A172 (cell line): ENCODE data around the gene TXNIP. TPM values are rescaled to one million over a fixed set of nuclear protein-coding genes. Genes with fewer than 3 reads are reported as not detected.

Experiments used
- DNase-seq: peaks from one replicate; pipeline ENCODE4 v3.0.0-alpha.2; 2015; ENCODE audit warnings: low spot score
- total RNA-seq: library from RNA; depleted of rRNA; stranded (reverse); fragments of >200 nt; shearing (Covaris generic); gene quantifications from 2 replicates; pipeline ENCODE4 v1.2.3, GENCODE V29; 2014

The TXNIP gene
- total RNA-seq, 1 experiment from 2014 or later, result 14.4 TPM

DNA sequence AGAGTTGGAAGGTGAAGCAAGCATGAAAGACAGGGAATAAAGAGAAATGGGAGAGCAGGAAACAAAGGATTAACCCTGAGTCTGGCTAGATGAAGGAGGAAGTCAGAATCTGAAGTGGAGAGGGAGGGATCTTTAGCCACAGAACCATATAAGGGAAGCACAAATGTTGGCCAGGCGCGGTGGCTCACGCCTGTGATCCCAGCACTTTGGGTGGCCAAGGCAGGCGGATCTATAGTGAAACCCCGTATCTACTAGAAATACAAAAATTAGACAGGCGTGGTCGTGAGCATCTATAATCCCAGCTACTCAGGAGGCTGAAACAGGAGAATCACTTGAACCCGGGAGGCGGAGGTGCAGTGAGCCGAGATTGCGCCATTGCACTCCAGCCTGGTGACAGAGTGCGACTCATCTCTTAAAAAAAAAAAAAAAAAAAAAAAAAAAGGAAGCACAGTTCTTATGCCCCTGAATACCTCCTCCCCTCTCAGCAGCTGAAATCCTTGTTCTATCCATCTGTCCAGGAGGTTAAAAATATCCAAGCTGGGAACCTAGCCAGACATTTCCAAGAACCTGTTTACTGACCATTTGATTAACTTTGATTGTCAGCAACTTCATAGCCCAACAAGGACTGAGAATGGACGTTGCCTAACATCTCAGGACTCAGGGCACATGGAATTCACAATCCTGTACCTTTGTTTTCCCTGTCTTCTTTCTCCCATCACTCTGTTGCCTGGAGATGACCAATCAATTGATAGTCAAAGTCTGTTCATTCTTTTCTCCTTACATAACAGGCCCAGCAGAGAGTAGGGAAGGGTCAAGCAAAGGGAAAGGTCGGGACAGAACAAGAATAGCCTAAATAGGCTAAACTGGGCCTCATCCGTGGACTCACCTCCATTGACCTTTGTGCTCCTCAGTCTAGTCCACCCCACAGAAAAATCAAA is 10.6 kb downstream of the TXNIP start:
- peak; percentile 63 for DNase-seq

DNA sequence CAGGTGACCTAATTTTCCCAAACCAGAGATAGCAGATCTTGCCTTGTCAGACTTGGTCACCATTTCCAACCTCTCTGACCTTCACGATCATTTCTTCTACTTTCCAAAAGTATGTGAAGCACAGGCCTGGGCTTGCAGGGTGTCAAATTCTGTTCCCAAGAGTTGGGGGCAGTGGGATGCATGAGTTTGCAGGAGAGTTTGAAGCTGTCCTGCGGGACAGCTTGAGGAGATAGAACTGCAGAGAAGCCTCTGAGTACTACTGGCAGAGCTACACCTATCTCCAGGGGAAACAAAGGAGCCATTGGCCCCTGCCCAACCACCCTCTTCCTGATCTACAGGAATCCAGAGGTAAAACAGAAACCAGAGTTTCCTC is 11.3 kb downstream of the TXNIP start:
- no peak for DNase-seq

DNA sequence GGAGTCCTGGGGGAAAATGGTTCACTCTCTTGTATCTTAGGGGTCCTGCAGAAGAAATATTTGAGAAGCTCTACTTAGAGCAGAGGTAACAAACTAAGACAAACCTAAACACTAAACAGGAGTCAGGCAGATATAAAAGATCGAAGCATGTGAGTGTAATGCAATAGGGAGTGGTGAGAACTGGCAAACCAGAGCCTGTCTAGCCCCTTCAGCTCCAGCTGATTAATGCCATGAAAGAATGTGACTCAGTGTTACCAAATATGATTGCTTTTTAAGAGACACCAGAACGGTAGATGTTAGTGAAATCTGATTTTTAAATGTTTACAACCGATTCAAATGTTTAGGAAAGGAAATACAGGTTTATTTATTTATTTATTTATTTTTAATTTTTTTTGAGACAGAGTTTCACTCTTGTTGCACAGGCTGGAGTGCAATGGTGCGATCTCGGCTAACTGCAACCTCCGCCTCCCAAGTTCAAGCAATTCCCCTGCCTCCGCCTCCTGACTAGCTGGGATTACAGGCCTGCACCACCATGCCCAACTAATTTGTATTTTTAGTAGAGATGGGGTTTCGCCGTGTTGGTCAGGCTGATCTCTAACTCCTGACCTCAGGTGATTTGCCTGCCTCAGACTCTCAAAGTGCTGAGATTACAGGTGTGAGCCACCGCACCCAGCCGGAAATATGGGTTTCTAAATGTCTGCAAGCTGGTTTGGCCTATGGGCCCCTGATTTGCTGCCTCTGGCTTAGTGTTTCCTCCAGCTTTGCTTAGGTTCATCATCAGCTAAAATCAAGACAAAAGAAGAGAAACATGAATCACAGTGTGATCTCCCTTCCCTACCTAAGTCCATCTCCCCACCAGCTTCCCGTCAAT is 12.2 kb downstream of the TXNIP start:
- DNase-seq, result no peak

DNA sequence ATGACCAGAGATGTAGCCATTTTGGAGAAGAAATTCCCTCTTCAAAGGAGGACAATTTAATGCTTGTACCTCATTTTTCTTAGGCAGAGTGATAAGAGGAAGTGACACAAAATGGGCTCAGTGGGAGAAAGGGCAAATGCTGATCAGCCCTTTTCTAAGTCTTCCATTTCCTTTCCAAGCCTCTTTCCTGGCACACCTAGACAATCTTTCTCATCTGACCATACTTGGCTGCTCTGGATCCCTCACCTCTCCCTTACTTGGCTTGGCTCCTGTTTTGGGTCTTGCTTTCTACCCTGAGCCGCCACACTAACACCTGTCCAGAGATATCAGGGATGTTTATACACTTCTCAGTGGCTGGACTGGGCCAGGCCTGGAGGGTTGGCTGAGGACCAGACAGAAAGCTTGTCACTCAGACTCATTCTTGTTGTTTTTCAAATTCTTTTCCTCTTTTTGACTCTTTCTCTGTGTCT is 13.1 kb downstream of the TXNIP start:
- DNase-seq, result no peak

DNA sequence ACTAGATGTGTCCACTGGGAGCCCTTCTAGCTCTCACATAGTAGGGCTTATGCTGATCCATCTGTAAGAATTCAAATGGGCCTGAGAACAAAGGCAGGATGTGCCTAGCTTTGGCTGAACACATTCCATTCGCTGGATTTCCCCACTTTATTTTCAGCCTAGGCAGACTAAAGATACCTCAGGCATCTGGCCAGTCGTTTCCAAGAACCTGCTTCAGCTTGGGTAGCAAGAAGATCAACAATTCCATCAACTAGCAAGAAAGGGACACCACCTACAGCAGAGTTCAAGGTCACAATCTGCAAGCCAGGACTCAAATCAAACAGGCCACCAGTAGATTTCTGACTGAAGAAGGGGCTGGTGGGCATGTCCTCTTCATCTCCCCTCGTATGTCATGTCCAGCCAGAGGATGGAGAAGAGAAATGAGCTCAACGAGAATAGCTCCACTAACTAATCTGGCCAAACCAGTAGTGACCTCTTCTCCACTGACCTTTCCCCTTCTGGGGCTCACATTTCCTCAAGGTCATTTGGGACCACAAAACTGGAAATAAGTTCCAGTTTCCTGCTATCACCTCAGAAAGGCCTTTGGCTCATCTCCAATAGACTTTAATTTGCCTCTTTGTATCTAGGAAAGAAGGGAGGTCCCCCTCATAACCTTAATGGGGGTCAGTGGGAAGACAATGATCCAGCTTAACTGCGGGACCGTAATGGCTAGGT is 14.2 kb downstream of the TXNIP start:
- no peak for DNase-seq

DNA sequence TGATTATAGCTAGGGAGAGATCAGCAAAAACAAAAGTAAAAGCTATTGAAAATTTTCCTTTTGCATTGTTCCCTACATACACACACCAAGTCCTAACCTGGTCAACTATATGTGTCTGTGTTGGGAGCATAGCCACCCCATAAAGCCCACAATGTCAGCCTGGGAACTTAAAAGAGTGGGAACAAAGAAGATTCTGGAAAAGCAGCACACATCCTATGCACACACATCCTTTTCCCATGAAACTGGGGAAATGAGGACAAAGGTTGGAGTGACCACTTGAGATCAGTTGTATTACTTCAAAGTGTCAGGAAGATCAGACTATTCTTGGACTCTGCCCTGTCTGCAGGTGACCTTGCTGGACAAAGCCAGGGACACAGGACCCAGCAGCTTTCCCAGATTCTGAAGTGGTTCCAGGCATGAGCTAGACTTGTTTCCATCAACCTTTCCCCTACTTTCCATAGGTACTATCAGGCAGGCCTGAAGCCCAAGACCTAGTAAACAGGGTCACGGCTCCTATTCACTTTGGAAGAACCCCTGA is 15.9 kb downstream of the TXNIP start:
- DNase-seq, result no peak

DNA sequence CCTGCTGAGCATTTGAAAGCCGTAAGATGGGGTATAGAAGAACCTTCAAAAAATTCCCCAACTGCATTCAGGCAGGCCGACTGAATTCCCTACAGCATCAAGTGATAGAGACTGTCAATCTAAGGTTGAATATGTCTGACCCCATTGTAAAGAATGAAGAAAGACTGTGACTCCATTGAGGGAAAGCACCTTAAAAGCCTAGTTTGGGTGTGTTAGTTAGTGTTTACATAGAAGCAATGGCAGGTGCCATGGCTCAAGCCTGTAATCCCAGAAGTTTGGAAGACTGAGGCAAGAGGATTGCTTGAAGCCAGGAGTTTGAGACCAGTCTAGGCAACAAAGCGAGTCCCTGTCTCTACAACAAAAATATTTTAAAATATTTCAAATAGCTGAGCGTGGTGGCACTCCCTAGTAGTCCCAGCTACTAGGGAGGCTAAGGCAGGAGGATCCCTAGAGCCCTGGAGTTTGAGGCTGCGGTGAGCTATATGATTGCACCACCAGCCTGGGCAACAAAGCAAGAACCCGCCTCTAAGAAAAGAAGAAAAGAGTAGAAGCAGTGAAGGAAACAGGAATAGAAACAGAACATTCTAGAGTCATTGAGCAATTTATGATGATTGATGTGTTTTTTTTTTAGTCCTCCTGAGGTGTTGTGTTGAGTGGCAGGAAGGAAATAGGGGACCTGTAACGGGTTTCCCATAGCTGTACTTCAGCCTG is 16.5 kb downstream of the TXNIP start:
- peak; percentile 32 for DNase-seq

DNA sequence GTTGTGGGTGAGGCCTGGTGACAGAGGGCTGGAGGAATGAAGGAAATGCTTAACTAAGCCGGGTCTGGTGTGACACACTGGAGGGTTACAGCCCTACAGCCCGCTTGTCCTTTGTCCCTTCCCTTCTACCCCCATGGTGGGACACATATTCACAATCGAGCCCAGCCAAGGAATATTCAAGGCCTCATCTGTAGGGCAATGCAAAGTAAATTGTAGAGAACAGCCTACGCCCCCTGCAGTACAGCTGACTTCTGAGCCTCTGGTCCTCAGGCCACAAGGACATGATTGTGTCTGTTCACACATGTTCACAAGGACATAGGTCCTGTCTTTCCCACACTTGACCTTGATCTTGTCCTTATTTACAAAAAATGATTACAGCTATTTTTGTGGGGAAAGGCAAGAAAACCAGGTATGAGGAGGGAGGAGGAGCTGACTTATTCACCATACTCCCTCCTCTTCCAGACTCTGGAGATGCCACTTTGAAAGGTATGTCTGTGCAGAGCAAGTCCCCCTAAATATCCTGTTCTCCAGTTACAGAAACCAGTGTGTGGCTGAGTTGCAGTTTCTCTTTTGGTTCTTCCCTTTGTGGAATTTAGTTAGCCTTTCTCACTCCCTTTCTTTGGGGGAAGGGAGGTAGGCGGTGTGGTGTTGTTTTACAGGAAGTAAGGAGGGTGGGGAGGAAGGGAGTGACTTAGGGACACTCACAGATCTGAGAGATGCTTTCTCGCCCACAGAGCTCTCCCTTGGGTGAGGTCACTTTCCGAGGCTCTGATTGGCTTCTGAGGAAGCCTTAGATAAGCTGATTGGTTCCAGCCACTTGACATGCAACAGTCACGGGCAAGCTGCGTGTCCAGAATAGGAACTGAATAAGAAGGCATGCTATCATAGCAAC is 17.3 kb downstream of the TXNIP start:
- peak; percentile 100 for DNase-seq

DNA sequence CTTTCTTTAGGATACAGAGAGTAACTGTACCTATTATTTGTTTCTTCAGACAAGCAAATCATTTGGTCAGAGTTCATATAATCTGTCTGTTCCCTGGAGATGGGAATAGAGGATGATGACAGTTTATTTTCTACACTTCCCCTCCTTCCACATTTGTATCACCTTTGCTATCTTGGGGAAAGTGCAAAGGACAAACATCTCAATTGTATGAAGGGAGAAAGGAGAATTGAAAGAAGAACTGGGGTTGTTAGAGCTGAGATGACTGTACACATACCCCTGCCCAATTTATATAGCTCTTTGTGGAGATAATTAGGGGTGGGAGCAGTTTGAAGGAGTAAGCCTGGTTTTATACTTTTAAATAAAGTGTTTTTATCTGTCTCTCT is 17.9 kb downstream of the TXNIP start:
- no peak for DNase-seq

DNA sequence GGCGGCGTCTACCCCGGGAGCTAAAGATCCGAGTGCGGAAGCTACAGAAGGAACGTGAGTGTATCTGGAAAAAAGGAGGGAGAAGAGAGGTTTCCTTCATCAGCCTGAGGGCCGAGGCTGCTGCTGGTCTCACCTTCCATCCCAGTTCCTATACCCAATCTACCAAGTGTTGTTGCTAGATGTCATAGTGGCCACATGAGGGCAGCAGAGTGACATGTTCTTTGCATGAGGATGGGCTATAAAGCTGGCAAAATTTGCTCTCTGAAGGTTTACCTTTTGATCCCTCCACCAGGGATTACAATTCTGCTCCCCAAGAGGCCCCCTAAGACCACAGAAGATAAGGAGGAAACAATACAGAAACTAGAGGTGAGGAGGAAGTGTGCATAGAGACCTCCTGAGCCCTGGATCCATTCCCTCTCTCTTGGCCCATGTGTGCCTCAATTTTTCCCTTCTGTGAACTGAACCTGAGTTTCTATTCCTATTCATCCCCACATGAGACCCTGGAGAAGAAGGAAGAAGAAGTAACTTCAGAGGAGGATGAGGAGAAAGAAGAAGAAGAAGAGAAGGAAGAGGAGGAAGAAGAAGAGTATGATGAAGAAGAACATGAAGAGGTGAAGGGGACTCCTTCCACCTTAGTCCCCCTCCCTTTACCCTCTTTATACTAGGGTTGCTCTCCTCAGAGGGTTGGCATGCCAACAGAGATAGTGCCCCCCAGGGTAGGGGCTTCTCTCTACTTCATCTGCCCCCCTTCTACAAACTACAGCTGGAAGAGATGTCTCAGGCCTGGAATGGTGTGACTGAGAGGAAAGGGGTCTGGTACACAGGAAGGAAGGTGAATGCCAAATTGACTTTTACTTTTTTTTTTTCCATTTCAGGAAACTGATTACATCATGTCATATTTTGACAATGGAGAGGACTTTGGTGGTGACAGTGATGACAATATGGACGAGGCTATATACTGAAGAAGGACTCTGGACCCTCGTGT is 18.6 kb downstream of the TXNIP start:
- peak; percentile 86 for DNase-seq

DNA sequence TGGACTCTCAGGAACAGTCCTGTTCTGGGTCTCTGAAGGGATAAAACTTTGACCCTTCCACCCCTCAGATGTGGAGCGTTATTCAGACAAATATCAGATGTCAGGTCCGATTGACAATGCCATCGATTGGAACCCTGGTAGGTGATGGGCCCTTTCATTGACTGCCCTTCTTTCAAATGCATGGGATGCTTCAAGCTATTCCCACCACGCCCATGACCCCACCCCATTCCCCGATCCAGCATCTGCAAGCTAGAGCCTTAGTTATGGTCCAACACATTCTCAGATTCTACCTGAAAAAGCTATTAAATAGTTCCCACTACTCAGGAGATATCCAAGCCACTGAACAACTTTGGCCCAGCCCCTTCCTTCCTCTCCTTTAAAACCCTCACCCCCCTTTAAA is 19.4 kb downstream of the TXNIP start:
- DNase-seq, result no peak

DNA sequence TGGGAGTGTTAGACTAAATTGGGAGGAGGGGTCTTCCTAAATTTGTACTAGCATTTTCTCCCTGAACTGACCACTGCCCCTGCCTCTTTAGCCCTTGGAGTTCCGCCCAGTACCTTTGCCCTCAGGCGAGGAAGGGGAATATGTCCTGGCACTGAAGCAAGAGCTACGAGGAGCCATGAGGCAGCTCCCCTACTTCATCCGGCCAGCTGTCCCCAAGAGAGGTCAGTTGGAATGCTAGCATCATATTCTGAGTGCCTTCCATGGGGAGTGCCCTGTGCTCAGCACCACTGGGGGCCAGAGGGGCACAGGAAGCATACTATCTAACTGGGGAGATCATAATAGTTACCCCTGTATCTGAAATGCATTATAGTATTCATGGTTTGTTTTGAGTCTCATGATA is 21.2 kb downstream of the TXNIP start:
- no peak for DNase-seq

DNA sequence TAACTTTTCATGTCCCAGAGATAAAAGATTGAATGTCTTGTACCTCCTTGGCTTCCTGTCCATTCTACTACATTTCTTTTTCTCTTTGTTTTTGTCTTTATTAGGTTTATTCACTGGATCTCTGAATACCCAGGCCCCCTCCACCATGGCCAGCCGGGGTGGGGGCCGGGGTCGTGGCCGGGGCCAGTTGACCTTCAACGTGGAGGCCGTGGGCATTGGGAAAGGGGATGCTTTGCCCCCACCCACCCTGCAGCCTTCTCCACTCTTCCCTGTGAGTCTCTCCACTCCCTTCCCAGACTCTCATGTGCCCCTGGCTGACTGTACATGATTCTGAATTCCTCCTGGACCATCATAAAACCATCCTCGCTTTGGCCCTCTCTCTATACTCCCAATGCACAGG is 21.7 kb downstream of the TXNIP start:
- DNase-seq, result no peak

DNA sequence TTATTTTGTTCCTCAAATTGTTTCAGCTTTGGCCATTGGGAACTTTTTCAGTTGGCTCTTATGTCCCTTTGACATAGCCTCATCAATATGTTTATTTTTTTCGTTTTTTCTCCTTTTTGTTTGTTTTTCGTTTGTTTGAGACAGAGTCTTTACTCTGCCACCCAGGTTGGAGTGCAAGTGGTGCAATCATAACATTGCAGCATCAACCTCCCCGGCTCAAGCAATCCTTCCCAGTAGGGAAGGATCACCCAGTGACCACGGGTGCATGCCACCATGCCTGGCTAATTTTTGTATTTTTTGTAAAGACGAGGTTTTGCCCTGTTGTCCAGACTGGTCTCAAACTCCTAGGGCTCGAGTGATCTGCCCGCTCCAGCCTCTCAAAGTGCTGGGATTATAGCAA is 23.8 kb downstream of the TXNIP start:
- no peak for DNase-seq

DNA sequence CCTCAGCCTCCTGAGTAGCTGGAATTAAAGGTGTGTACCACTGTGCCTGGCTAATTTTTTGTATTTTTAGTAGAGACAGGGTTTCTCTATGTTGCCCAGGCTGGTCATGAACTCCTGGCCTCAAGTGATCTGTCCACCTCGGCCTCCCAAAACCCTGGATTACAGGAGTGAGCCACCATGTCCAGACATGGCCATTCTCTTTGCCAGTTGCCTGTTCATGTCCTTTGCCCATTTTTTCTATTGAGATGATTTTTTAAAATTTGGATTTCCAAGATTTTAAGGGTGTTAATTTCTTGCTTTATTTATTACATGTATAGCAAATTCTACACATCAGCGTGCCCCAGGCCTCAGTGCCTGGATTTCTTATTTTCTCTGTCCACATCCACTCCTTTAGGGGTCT is 29.1 kb downstream of the TXNIP start:
- DNase-seq, result no peak

DNA sequence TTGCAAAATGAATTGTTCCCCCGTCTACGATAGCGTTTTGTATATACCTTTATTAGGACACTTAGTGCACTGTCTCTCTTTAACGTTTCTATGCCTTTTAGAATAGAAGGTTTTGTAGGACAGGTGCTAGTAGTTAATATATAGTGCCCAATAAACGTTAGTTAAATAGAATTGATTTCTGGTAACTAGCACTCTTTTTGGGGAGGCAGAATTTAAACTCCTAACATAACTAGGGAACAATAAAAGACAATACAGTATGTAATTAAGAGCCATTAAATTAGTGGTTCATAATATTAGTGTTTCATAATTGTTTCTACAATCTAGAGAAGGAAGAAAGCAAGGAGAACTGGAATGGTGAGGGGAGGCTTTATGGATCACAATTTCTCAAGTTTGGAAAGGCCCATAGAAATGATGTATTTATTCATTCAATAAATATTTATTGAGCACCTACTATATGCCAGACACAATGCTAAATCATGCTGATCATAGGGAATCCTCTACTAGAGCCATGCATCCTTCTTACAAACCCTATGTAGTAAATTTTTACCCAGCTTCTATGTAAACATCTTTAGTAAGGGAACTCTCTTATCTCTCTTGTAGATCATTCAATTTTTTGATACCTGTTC is 31.1 kb downstream of the TXNIP start:
- no peak for DNase-seq

DNA sequence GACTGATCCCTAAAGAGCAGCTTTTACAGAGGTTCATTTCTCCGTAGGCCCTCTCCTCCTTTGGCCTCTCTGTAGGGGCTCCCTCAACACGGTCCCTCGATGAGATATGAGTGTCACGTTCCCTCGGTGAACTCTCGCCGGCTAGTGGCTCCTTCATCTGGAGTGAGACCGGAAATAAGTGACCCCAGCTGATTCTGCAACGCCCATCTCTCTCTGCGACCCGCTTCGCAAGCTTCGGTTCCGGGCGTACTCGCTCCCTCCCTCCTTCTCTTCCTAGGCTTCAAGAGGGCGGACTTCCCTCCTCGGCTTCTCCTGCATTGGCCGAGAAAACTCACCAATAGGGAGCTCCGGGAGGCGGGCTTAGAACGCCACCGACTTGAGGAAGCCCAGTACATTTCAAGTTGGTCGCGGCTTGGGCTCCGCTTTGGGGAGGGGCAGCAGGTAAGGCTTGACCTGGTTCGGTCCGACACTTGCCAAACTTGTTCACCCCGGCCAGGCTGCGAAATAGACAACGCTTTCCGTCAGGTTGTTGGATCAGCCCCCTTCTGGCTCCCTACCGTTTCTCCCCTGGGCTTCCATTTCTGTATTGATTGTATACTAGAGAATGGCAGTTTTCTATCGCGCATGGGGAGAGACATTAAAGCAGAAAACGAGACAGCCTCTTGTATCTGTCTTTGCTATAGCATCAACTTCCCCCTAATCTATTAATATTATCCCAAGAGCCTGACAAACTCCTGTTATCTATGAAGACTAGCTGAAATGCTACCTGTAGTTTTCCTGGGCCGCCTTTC is 31.9 kb downstream of the TXNIP start, which contains the start of the genes ANKRD34A and POLR3GL:
ANKRD34A (minus strand) TSS at position 248 of the 791 bp plus-strand sequence. CDS start 2,816 bp downstream, outside the sequence.
POLR3GL (plus strand) TSS at position 363 of the 791 bp plus-strand sequence. CDS start 10,176 bp downstream, outside the sequence.
- DNase-seq, result peak; percentile 96
